Measurements from ENCODE around the gene LCE2B.

LCE2B gene

DNA sequence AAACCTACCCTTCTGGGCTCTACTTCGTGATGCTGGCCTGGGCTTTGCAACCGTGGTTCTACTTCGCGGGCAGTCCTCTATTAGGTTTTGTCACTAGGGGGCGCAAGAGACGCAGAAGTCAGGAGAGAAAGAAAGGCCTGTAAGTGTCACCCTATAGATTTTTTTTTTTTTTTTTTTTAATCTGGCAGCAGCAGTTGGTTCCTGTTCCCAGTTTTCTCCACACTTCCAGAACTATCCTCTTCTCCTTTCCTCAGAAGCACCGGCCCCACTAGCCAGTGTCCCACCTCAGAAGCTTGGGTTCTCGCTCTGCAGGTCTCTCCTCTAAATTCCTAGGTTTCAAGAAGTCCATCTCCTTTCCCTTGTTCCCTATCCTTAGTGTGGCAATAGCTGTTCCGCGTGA lies 31.8 kb upstream of the LCE2B start:
- Histone ChIP-seq H3K4me1 (ENCODE audit: control insufficient read depth, insufficient read depth, low read length) (no peaks in the 10 kb centered on the region), H3K9me3 (ENCODE audit: control insufficient read depth, insufficient read depth, low read depth, low read length) (no peaks in the 10 kb centered on the region), H3K4me3 (ENCODE audit: low read depth, low read length) (no peak overlapping the region), H3K36me3 (ENCODE audit: control insufficient read depth in 2 of 2, insufficient read depth in 1 of 2, low read length in 2 of 2) (no peaks in the 10 kb centered on the region), H3K27ac (ENCODE audit: extremely low read depth, low read depth, low read length) (no peak overlapping the region)
- TF ChIP-seq ZNF157 (tag by site-specific recombination; IDR thresholded peaks at IDR 0.05) (no peak), ZNF654 (tag by site-specific recombination; IDR thresholded peaks at IDR 0.05; ENCODE audit: low read depth) (peak; percentile 80), GLI2 (tag by site-specific recombination; IDR thresholded peaks at IDR 0.05; ENCODE audit: borderline replicate concordance, low read depth) (no peak)
- TF ChIP-seq, protein P1, sequence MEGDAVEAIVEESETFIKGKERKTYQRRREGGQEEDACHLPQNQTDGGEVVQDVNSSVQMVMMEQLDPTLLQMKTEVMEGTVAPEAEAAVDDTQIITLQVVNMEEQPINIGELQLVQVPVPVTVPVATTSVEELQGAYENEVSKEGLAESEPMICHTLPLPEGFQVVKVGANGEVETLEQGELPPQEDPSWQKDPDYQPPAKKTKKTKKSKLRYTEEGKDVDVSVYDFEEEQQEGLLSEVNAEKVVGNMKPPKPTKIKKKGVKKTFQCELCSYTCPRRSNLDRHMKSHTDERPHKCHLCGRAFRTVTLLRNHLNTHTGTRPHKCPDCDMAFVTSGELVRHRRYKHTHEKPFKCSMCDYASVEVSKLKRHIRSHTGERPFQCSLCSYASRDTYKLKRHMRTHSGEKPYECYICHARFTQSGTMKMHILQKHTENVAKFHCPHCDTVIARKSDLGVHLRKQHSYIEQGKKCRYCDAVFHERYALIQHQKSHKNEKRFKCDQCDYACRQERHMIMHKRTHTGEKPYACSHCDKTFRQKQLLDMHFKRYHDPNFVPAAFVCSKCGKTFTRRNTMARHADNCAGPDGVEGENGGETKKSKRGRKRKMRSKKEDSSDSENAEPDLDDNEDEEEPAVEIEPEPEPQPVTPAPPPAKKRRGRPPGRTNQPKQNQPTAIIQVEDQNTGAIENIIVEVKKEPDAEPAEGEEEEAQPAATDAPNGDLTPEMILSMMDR (tag by site-specific recombination; IDR thresholded peaks at IDR 0.05), result 0 out of 2 replicates have a peak, but pooled peaks have one; percentile 35
- CTCF ChIA-PET, result interaction anchor here (0.5 to 4.4 kb wide), 52 partner anchors 10 to 793 kb away, joined by 3 to 39 read pairs (median 5); partner anchors contain the start of genes CRNN, LCE2A, LCE2D and LELP1
- POLR2A ChIA-PET, result no interaction called here

DNA sequence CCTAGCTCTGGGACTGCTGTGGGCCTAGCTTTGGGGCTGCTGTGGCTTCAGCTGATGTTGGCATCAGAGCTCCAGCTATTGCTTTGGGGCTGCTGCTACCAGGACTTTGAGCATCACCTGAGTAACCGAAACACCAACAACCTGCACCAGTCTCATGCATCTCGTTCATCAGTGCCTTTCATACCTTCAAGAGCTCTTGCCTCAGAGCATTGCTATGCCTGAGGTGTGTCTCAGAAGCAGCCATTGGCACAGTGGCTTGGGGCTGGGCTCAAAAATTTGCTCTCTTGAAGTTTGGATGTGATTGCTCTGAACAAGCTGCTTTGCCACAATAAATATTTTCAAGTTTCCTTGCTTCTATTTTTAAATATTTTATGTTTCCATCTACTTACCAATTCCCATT lies 29.5 kb upstream of the LCE2B start:
- ChIA-PET CTCF (interaction anchor here (4.4 kb wide), 1 partner anchor 214 kb away, joined by 24 read pairs; no protein-coding TSS in a partner anchor), POLR2A (no interaction called here)

DNA sequence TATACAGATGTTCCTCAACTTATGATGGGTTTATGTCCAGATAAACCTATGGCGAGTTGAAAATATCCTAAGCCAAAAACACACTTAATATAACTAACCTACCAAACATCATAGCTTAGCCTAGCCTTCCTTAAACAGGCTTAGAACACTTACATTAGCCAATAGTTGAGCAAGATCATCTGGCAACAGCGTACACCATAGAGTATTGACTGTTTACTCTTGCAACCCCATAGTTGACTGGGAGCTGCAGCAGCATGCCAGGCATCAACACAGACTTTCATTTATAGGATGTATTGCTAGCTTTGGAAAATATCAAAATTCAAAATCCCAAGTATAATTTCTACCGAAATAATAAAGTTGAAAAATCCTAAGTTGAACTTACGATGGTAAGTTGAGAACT lies 28.2 kb upstream of the LCE2B start:
- Histone ChIP-seq H3K4me3 (ENCODE audit: low read depth, low read length) (no peak overlapping the region), H3K4me1 (ENCODE audit: control insufficient read depth, insufficient read depth, low read length) (no peaks in the 10 kb centered on the region), H3K36me3 (ENCODE audit: control insufficient read depth in 2 of 2, insufficient read depth in 1 of 2, low read length in 2 of 2) (no peaks in the 10 kb centered on the region), H3K27ac (ENCODE audit: extremely low read depth, low read depth, low read length) (no peak overlapping the region), H3K9me3 (ENCODE audit: control insufficient read depth, insufficient read depth, low read depth, low read length) (no peaks in the 10 kb centered on the region)
- ChIA-PET POLR2A (no interaction called here), CTCF (interaction anchor here (0.8 to 0.9 kb wide), 3 partner anchors 24 to 534 kb away, joined by 3 to 4 read pairs (median 3); no protein-coding TSS in a partner anchor)
- no peak for TF ChIP-seq ZNF654 (tag by site-specific recombination; IDR thresholded peaks at IDR 0.05; ENCODE audit: low read depth)
- TF ChIP-seq SETDB1 (IDR thresholded peaks at IDR 0.05; ENCODE audit: insufficient read length, low read length), result no peak
- TF ChIP-seq ZNF146 (tag by site-specific recombination; IDR thresholded peaks at IDR 0.05), result no peak
- TF ChIP-seq ZBTB21 (tag by site-specific recombination; IDR thresholded peaks at IDR 0.05), result no peak
- TF ChIP-seq ZNF623 (tag by site-specific recombination; IDR thresholded peaks at IDR 0.05), result no peak
- TF ChIP-seq ZNF248 (tag by site-specific recombination; IDR thresholded peaks at IDR 0.05), result no peak
- no peak for TF ChIP-seq ZNF366 (tag by site-specific recombination; conservative IDR thresholded peaks at IDR 0.05)
- no peak for TF ChIP-seq ZNF747 (tag by site-specific recombination; IDR thresholded peaks at IDR 0.05)
- no peak for TF ChIP-seq ZNF48 (tag by site-specific recombination; IDR thresholded peaks at IDR 0.05)
- TF ChIP-seq ZNF768 (tag by site-specific recombination; IDR thresholded peaks at IDR 0.05), result no peak
- no peak for TF ChIP-seq ZNF302 (tag by site-specific recombination; IDR thresholded peaks at IDR 0.05; ENCODE audit: low read depth)
- no peak for TF ChIP-seq KLF10 (tag by site-specific recombination; IDR thresholded peaks at IDR 0.05)
- no peak for TF ChIP-seq MEIS1 (CRISPR knock-in tag; IDR thresholded peaks at IDR 0.05; ENCODE audit: borderline replicate concordance)
- no peak for TF ChIP-seq ZNF521 (tag by site-specific recombination; IDR thresholded peaks at IDR 0.05)
- no peak for TF ChIP-seq ZNF76 (tag by site-specific recombination; IDR thresholded peaks at IDR 0.05; ENCODE audit: borderline replicate concordance, low read depth)

More for the DNA sequence above, 29.5 kb upstream of the LCE2B start:
- no peak for TF ChIP-seq ZNF701 (tag by site-specific recombination; IDR thresholded peaks at IDR 0.05)
- TF ChIP-seq ZBTB26 (tag by site-specific recombination; optimal IDR thresholded peaks at IDR 0.05), result no peak
- no peak for TF ChIP-seq ZNF324 (tag by site-specific recombination; IDR thresholded peaks at IDR 0.05)
- TF ChIP-seq, protein P2, sequence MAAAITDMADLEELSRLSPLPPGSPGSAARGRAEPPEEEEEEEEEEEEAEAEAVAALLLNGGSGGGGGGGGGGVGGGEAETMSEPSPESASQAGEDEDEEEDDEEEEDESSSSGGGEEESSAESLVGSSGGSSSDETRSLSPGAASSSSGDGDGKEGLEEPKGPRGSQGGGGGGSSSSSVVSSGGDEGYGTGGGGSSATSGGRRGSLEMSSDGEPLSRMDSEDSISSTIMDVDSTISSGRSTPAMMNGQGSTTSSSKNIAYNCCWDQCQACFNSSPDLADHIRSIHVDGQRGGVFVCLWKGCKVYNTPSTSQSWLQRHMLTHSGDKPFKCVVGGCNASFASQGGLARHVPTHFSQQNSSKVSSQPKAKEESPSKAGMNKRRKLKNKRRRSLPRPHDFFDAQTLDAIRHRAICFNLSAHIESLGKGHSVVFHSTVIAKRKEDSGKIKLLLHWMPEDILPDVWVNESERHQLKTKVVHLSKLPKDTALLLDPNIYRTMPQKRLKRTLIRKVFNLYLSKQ (tag by site-specific recombination; IDR thresholded peaks at IDR 0.05; ENCODE audit: borderline replicate concordance), result no peak
- TF ChIP-seq ZNF266 (tag by site-specific recombination; IDR thresholded peaks at IDR 0.05; ENCODE audit: low read depth), result no peak
- TF ChIP-seq ZNF544 (tag by site-specific recombination; IDR thresholded peaks at IDR 0.05), result no peak
- no peak for TF ChIP-seq ZFP3 (tag by site-specific recombination; IDR thresholded peaks at IDR 0.05; ENCODE audit: low read depth)
- TF ChIP-seq, protein P3, sequence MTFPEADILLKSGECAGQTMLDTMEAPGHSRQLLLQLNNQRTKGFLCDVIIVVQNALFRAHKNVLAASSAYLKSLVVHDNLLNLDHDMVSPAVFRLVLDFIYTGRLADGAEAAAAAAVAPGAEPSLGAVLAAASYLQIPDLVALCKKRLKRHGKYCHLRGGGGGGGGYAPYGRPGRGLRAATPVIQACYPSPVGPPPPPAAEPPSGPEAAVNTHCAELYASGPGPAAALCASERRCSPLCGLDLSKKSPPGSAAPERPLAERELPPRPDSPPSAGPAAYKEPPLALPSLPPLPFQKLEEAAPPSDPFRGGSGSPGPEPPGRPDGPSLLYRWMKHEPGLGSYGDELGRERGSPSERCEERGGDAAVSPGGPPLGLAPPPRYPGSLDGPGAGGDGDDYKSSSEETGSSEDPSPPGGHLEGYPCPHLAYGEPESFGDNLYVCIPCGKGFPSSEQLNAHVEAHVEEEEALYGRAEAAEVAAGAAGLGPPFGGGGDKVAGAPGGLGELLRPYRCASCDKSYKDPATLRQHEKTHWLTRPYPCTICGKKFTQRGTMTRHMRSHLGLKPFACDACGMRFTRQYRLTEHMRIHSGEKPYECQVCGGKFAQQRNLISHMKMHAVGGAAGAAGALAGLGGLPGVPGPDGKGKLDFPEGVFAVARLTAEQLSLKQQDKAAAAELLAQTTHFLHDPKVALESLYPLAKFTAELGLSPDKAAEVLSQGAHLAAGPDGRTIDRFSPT (tag by site-specific recombination; IDR thresholded peaks at IDR 0.05), result no peak
- TF ChIP-seq GLI4 (tag by site-specific recombination; IDR thresholded peaks at IDR 0.05), result no peak
- TF ChIP-seq ZNF221 (tag by site-specific recombination; IDR thresholded peaks at IDR 0.05; ENCODE audit: borderline replicate concordance), result no peak
- Histone ChIP-seq H3K36me3 (ENCODE audit: control insufficient read depth in 2 of 2, insufficient read depth in 1 of 2, low read length in 2 of 2) (no peaks in the 10 kb centered on the region), H3K4me3 (ENCODE audit: low read depth, low read length) (no peak overlapping the region), H3K4me1 (ENCODE audit: control insufficient read depth, insufficient read depth, low read length) (no peaks in the 10 kb centered on the region), H3K9me3 (ENCODE audit: control insufficient read depth, insufficient read depth, low read depth, low read length) (no peaks in the 10 kb centered on the region), H3K27ac (ENCODE audit: extremely low read depth, low read depth, low read length) (no peak overlapping the region)
